WTC11 (cell line): ENCODE results near the gene HPCAL1.

Experiments used
- ETV6 ChIP-seq: sonication (generic); formaldehyde crosslinking; IDR thresholded peaks from 2 replicates; pipeline ENCODE4 v1.8.1; 2022; ENCODE audit warnings: mild to moderate bottlenecking, missing genetic modification reagents
- SMAD3 ChIP-seq: sonication (generic); formaldehyde crosslinking; IDR thresholded peaks from 2 replicates; pipeline ENCODE4 v1.8.0; 2022; ENCODE audit warnings: missing genetic modification reagents, mild to moderate bottlenecking, borderline replicate concordance
- ZMAT4 ChIP-seq: fragments of 250-450 bp; sonication (Bioruptor Pico); IDR thresholded peaks from 2 replicates; pipeline ENCODE4 v1.9.0; 2021; ENCODE audit warnings: mild to moderate bottlenecking
- ZNF263 ChIP-seq: sonication (generic); formaldehyde crosslinking; IDR thresholded peaks from 2 replicates; pipeline ENCODE4 v1.8.1; 2022; ENCODE audit warnings: low read depth, mild to moderate bottlenecking, moderate library complexity, missing genetic modification reagents
- ZSCAN18 ChIP-seq: fragments of 250-450 bp; sonication (Bioruptor Pico); IDR thresholded peaks from 2 replicates; pipeline ENCODE4 v2.1.2; 2022; ENCODE audit warnings: mild to moderate bottlenecking, moderate library complexity
- TF ChIP-seq, protein P1 (sequence below): fragments of 200-600 bp; IDR thresholded peaks from 2 replicates; pipeline ENCODE4 v1.8.0; 2022; ENCODE audit warnings: antibody characterized with exemption
- TF ChIP-seq, protein P2 (sequence below): sonication (generic); formaldehyde crosslinking; IDR thresholded peaks from 2 replicates; pipeline ENCODE4 v1.8.0; 2023; ENCODE audit warnings: missing genetic modification reagents, mild to moderate bottlenecking, borderline replicate concordance
- TF ChIP-seq, protein P3 (sequence below): sonication (generic); formaldehyde crosslinking; IDR thresholded peaks from 2 replicates; pipeline ENCODE4 v1.8.0; 2022; ENCODE audit warnings: missing genetic modification reagents

DNA sequence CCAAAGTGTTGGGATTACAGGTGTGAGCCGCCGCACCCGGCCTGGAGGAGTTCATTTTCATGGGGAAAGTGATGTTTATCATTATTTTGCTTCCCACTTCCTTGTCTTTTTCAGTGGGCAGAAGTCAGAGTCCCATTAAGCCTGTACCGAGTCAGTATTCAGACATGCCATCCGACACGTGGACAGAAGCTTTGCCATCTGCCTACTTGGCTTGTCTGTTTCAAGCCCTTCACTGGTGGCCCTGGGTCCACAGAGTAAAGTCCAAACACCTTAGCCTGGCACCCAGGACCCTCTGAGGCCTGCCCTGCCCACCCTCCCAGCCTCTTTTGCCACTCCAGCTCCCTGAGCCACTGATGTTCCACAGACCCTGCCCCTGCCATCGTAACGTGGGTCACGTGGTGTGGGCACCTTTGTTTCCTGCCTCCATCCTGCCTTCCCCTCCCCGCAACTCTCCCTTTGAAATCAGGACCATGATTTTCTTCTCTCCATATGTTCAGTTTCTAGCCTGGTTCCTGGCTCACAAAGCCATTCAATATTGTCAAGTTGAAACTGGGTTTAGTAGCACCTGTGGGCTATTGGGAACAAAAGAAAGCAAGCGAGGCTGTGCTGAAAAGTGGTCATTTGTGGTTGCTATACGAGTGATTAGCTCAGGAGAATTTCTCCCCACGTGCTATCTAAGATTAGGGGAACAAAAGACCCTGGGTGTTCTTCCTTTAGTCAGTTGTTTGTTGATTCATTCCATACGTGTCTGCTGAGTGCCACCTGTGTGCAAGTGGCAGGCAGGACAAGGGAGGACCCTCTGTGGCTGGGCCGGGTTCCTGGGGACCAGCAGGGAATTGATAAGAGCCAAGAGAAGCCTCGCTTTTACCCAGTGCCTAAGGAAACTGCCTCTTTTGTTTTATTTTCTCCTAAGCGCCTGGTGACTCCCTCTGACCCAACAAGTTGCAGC, 150.5 kb downstream of the HPCAL1 start:
- TF ChIP-seq ZSCAN18 (no peak), ETV6 (no peak), ZMAT4 (CRISPR knock-in tag) (no peak), ZNF263 (CRISPR knock-in tag) (no peak), SMAD3 (CRISPR knock-in tag) (no peak)
- TF ChIP-seq, protein P1, sequence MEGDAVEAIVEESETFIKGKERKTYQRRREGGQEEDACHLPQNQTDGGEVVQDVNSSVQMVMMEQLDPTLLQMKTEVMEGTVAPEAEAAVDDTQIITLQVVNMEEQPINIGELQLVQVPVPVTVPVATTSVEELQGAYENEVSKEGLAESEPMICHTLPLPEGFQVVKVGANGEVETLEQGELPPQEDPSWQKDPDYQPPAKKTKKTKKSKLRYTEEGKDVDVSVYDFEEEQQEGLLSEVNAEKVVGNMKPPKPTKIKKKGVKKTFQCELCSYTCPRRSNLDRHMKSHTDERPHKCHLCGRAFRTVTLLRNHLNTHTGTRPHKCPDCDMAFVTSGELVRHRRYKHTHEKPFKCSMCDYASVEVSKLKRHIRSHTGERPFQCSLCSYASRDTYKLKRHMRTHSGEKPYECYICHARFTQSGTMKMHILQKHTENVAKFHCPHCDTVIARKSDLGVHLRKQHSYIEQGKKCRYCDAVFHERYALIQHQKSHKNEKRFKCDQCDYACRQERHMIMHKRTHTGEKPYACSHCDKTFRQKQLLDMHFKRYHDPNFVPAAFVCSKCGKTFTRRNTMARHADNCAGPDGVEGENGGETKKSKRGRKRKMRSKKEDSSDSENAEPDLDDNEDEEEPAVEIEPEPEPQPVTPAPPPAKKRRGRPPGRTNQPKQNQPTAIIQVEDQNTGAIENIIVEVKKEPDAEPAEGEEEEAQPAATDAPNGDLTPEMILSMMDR = no peak
- TF ChIP-seq, protein P2, sequence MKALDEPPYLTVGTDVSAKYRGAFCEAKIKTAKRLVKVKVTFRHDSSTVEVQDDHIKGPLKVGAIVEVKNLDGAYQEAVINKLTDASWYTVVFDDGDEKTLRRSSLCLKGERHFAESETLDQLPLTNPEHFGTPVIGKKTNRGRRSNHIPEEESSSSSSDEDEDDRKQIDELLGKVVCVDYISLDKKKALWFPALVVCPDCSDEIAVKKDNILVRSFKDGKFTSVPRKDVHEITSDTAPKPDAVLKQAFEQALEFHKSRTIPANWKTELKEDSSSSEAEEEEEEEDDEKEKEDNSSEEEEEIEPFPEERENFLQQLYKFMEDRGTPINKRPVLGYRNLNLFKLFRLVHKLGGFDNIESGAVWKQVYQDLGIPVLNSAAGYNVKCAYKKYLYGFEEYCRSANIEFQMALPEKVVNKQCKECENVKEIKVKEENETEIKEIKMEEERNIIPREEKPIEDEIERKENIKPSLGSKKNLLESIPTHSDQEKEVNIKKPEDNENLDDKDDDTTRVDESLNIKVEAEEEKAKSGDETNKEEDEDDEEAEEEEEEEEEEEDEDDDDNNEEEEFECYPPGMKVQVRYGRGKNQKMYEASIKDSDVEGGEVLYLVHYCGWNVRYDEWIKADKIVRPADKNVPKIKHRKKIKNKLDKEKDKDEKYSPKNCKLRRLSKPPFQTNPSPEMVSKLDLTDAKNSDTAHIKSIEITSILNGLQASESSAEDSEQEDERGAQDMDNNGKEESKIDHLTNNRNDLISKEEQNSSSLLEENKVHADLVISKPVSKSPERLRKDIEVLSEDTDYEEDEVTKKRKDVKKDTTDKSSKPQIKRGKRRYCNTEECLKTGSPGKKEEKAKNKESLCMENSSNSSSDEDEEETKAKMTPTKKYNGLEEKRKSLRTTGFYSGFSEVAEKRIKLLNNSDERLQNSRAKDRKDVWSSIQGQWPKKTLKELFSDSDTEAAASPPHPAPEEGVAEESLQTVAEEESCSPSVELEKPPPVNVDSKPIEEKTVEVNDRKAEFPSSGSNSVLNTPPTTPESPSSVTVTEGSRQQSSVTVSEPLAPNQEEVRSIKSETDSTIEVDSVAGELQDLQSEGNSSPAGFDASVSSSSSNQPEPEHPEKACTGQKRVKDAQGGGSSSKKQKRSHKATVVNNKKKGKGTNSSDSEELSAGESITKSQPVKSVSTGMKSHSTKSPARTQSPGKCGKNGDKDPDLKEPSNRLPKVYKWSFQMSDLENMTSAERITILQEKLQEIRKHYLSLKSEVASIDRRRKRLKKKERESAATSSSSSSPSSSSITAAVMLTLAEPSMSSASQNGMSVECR = no peak
- TF ChIP-seq, protein P3, sequence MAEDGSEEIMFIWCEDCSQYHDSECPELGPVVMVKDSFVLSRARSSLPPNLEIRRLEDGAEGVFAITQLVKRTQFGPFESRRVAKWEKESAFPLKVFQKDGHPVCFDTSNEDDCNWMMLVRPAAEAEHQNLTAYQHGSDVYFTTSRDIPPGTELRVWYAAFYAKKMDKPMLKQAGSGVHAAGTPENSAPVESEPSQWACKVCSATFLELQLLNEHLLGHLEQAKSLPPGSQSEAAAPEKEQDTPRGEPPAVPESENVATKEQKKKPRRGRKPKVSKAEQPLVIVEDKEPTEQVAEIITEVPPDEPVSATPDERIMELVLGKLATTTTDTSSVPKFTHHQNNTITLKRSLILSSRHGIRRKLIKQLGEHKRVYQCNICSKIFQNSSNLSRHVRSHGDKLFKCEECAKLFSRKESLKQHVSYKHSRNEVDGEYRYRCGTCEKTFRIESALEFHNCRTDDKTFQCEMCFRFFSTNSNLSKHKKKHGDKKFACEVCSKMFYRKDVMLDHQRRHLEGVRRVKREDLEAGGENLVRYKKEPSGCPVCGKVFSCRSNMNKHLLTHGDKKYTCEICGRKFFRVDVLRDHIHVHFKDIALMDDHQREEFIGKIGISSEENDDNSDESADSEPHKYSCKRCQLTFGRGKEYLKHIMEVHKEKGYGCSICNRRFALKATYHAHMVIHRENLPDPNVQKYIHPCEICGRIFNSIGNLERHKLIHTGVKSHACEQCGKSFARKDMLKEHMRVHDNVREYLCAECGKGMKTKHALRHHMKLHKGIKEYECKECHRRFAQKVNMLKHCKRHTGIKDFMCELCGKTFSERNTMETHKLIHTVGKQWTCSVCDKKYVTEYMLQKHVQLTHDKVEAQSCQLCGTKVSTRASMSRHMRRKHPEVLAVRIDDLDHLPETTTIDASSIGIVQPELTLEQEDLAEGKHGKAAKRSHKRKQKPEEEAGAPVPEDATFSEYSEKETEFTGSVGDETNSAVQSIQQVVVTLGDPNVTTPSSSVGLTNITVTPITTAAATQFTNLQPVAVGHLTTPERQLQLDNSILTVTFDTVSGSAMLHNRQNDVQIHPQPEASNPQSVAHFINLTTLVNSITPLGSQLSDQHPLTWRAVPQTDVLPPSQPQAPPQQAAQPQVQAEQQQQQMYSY = no peak
